B cell (primary cell): ENCODE results near the gene ERC2.

ENCODE experiments used
- CTCF ChIP-seq: fragments of 200-600 bp; IDR thresholded peaks from one replicate; pipeline ENCODE4 v1.8.0; 2022; ENCODE audit warnings: antibody characterized with exemption, mild to moderate bottlenecking
- EZH2 ChIP-seq: IDR thresholded peaks from 2 replicates; pipeline ENCODE4 v1.6.1; 2012; ENCODE audit warnings: borderline replicate concordance, low read depth, mild to moderate bottlenecking, moderate library complexity, low read length; ENCODE audit not compliant: insufficient read depth, poor library complexity, severe bottlenecking

DNA sequence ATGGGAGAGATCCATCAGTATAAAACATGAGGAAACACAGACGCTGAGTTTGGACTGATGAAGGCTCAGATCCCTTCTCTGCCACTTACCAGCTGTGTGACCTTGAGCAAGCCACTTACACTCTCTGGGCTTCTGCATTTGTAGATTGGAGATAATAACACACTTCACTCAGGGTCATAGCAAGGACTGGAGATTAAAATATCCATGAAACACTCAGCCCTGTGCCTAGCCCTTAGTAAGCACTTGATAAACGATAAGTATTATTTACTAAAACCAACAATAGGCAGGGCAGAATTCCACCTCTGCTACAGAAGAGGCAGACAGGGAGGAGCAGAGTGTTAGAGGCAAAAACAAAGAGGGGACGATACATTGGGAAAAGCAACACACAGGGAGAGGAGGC, 560.7 kb downstream of the ERC2 start:
- TF ChIP-seq CTCF: no peak
- no peak for TF ChIP-seq EZH2
